SK-N-SH (cell line): ENCODE measurements around the gene SOX3. TPM values are rescaled to one million over a fixed set of nuclear protein-coding genes. Genes with fewer than 3 reads are reported as not detected.

Source experiments
- CTCF ChIA-PET: fragments of 300-600, 350-600 bp; formaldehyde crosslinking; extraction: SDS; loops from one replicate; lab custom pipeline; 2021; lab: Yijun Ruan, JAX
- POLR2A ChIA-PET: fragments of 350-600 bp; sonication (Branson Sonifier 250); formaldehyde crosslinking; extraction: SDS; loops from one replicate; lab custom pipeline; 2020; ENCODE audit warnings: antibody characterized with exemption, inconsistent platforms; lab: Yijun Ruan, JAX
- DNase-seq: peaks from one replicate; pipeline ENCODE4 v3.0.0; 2012
- H2AFZ ChIP-seq: fragments of 200-600 bp; sonication (generic); 2 replicates; pipeline ENCODE4 v1.8.1; 2016; ENCODE audit warnings: antibody characterized with exemption, mild to moderate bottlenecking, low read depth
- H3F3A ChIP-seq: fragments of 200-600 bp; sonication (generic); replicated peaks from 2 replicates; pipeline ENCODE3; 2016; ENCODE audit warnings: antibody characterized with exemption, mild to moderate bottlenecking; ENCODE audit not compliant: insufficient read depth
- H3K27ac ChIP-seq, 2 experiments: fragments of 200-500 bp in 1 of 2; fragments of 200-600 bp in 1 of 2; sonication (Bioruptor generic) in 1 of 2; sonication (generic), shearing (Covaris generic) in 1 of 2; 2 replicates each; pipeline versions ENCODE4 v1.5.1 to v1.6.1; 2014 to 2016; ENCODE audit warnings: low read depth in 2 of 2, inconsistent platforms in 1 of 2, low read length in 1 of 2, mild to moderate bottlenecking in 1 of 2, mixed read lengths in 1 of 2
- H3K27me3 ChIP-seq: fragments of 200-600 bp; sonication (generic), shearing (Covaris generic); 2 replicates; pipeline ENCODE4 v1.6.1; 2016; ENCODE audit warnings: mixed run types; ENCODE audit not compliant: insufficient read depth
- H3K36me3 ChIP-seq, 2 experiments: fragments of 200-500 bp in 1 of 2; fragments of 200-600 bp in 1 of 2; sonication (Bioruptor generic) in 1 of 2; sonication (generic) in 1 of 2; replicated peaks in 1 of 2; 2 replicates each; pipeline versions ENCODE3 to v1.5.1; 2014 to 2016; ENCODE audit warnings: low read length in 1 of 2, mild to moderate bottlenecking in 1 of 2; ENCODE audit not compliant: insufficient read depth in 2 of 2, control insufficient read depth in 1 of 2
- H3K4me1 ChIP-seq, 2 experiments: fragments of 200-500 bp in 1 of 2; fragments of 200-600 bp in 1 of 2; sonication (Bioruptor generic) in 1 of 2; sonication (generic), shearing (Covaris generic) in 1 of 2; 2 replicates each; pipeline versions ENCODE4 v1.5.1 to v1.6.1; 2014 to 2016; ENCODE audit warnings: low read depth in 1 of 2, low read length in 1 of 2, mixed run types in 1 of 2; ENCODE audit not compliant: insufficient read depth in 2 of 2, control insufficient read depth in 1 of 2
- H3K4me2 ChIP-seq: fragments of 200-600 bp; sonication (generic), shearing (Covaris generic); 2 replicates; pipeline ENCODE4 v1.6.1; 2017; ENCODE audit warnings: mixed run types
- H3K4me3 ChIP-seq, 2 experiments: fragments of 200-500 bp in 1 of 2; fragments of 200-600 bp in 1 of 2; sonication (Bioruptor generic) in 1 of 2; sonication (generic), shearing (Covaris generic) in 1 of 2; 2 replicates each; pipeline versions ENCODE4 v1.5.1 to v1.8.1; 2014 to 2016; ENCODE audit warnings: low read depth in 2 of 2, inconsistent platforms in 1 of 2, low read length in 1 of 2, mild to moderate bottlenecking in 1 of 2, mixed read lengths in 1 of 2, moderate library complexity in 1 of 2
- H3K79me2 ChIP-seq: fragments of 200-600 bp; sonication (generic); 2 replicates; pipeline ENCODE4 v1.8.1; 2017; ENCODE audit warnings: mild to moderate bottlenecking; ENCODE audit not compliant: insufficient read depth
- H3K9ac ChIP-seq: fragments of 200-600 bp; sonication (generic); 2 replicates; pipeline ENCODE4 v1.6.1; 2017; ENCODE audit warnings: mixed run types
- H3K9me2 ChIP-seq: fragments of 200-600 bp; sonication (generic); 2 replicates; pipeline ENCODE4 v1.6.1; 2017; ENCODE audit warnings: mixed run types
- H3K9me3 ChIP-seq: fragments of 200-600 bp; sonication (generic); 2 replicates; pipeline ENCODE4 v1.6.1; 2017; ENCODE audit warnings: mixed run types, mild to moderate bottlenecking, moderate library complexity
- H4K20me1 ChIP-seq: fragments of 200-600 bp; sonication (generic); 2 replicates; pipeline ENCODE4 v1.6.1; 2017; ENCODE audit warnings: mild to moderate bottlenecking, mixed run types; ENCODE audit not compliant: insufficient read depth
- CHD2 ChIP-seq: fragments of 150-350 bp; IDR thresholded peaks from 2 replicates; pipeline ENCODE4 v1.6.1; 2018; ENCODE audit warnings: low read length; ENCODE audit not compliant: partially characterized antibody
- EZH2phosphoT487 ChIP-seq: fragments of 200-600 bp; sonication (generic); IDR thresholded peaks from 2 replicates; pipeline ENCODE4 v1.6.1; 2017; ENCODE audit warnings: low read depth, mixed run types, mild to moderate bottlenecking, antibody characterized with exemption, moderate library complexity, borderline replicate concordance
- FOXM1 ChIP-seq: IDR thresholded peaks from 2 replicates; pipeline ENCODE4 v1.4.0; 2012; ENCODE audit warnings: low read depth, mild to moderate bottlenecking
- GABPA ChIP-seq: IDR thresholded peaks from 2 replicates; pipeline ENCODE4 v1.4.0; 2012; ENCODE audit warnings: low read depth, mild to moderate bottlenecking
- RAD21 ChIP-seq: IDR thresholded peaks from 2 replicates; pipeline ENCODE4 v1.6.1; 2012; ENCODE audit warnings: mild to moderate bottlenecking, low read length
- RFX5 ChIP-seq: IDR thresholded peaks from 2 replicates; pipeline ENCODE4 v1.6.1; 2012; ENCODE audit warnings: mild to moderate bottlenecking, improper control_type of control experiment, low read length
- RXRA ChIP-seq: IDR thresholded peaks from 2 replicates; pipeline ENCODE4 v1.4.0; 2012; ENCODE audit warnings: low read depth, mild to moderate bottlenecking, borderline replicate concordance
- SIN3A ChIP-seq: IDR thresholded peaks from 2 replicates; pipeline ENCODE4 v1.6.1; 2012; ENCODE audit warnings: low read depth, mild to moderate bottlenecking, low read length, moderate library complexity, borderline replicate concordance
- SMC3 ChIP-seq: IDR thresholded peaks from 2 replicates; pipeline ENCODE4 v1.6.1; 2012; ENCODE audit warnings: low read depth, low read length, improper control_type of control experiment
- TEAD4 ChIP-seq: IDR thresholded peaks from 2 replicates; pipeline ENCODE4 v1.4.0; 2012; ENCODE audit warnings: mild to moderate bottlenecking, borderline replicate concordance; ENCODE audit not compliant: insufficient read depth
- YY1 ChIP-seq: IDR thresholded peaks from 2 replicates; pipeline ENCODE4 v1.4.0; 2012; ENCODE audit warnings: low read depth, mild to moderate bottlenecking
- WGBS: methylation state at CpG from one replicate; pipeline ENCODE4 v1.1.6; 2017; ENCODE audit warnings: low lambda C conversion rate; 5-methylcytosine and 5-hydroxymethylcytosine counted together
- polyA plus RNA-seq, 3 experiments: library from polyadenylated mRNA; depleted of rRNA; stranded (reverse); fragments of >200 nt; gene quantifications; 2 replicates each; pipeline ENCODE4 v1.2.3, GENCODE V29; 2012
- TF ChIP-seq, protein P1 (sequence below): fragments of 150-350 bp; IDR thresholded peaks from 2 replicates; pipeline ENCODE4 v1.6.1; 2017; ENCODE audit warnings: antibody characterized with exemption, low read length, low read depth, borderline replicate concordance
- TF ChIP-seq, protein P2 (sequence below): IDR thresholded peaks from 2 replicates; pipeline ENCODE4 v1.4.0; 2012; ENCODE audit warnings: low read depth, borderline replicate concordance
- TF ChIP-seq, protein P3 (sequence below): fragments of 200-600 bp; sonication (generic); IDR thresholded peaks from 2 replicates; pipeline ENCODE4 v1.6.1; 2017; ENCODE audit warnings: antibody characterized with exemption, mild to moderate bottlenecking, moderate library complexity
- TF ChIP-seq, protein P4 (sequence below): IDR thresholded peaks from 2 replicates; pipeline ENCODE4; 2012

The SOX3 gene
- polyA plus RNA-seq, 1 of the 3 experiments (the other 2 are of a cell fraction) = not detected

DNA sequence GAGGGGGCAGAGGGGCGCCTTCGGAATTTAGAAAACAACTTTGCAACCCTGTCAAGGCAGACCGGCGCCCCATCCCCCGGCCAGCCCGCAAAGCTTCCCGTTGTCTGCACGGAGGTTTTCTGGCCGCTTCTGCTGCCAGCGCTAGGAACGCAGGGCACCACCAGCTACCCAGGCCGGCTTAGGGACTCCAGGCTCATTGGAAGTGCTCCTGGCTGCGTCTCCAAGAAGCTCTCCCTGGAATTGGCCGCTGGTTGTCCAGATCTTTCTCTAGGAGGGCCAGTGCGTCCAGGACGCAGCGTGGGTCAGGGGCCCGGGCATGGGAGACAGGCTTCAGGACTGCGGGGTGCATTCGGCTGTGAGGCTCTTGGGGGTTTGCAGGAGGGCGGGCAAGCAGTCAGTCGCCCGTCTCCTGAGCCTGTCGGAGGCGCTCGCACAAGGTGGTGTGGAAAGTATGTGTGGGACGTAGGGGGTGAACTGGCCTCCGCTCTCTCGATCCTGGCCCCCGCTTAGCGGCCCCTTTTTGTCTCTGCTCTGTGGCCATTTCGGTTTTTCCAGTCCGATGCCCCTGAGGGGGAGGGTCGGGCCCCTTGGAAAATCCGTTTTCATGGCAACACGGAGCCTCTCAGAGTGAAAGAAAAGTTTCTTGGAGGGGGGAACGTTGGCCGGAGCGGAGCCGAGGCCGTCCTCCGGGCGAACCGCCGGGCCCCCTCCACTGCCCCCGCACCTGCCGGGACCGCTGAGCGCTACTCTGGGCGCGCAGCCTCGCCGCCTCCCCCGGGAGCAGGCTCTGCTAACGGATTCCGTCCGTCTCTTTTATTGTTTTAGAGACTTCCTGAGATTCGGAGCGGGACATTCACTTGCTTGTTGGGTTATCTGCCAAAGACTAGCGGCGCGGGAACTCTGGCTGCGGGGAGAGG lies 810 bp upstream of the SOX3 start:
- no peaks in the 10 kb centered on the region for H4K20me1 ChIP-seq
- no peak overlapping the region for H3K9ac ChIP-seq
- H3K9me2 ChIP-seq = no peaks in the 10 kb centered on the region
- no peak overlapping the region for H3K4me3 ChIP-seq
- H3F3A ChIP-seq = no peaks in the 10 kb centered on the region
- H3K9me3 ChIP-seq = no peaks in the 10 kb centered on the region
- ChIA-PET CTCF (no interaction called here), POLR2A (no interaction called here)
- no peaks in the 10 kb centered on the region; a peak in 1 of 4 replicates for H3K4me1 ChIP-seq
- no peak for TF ChIP-seq YY1
- TF ChIP-seq, protein P1, sequence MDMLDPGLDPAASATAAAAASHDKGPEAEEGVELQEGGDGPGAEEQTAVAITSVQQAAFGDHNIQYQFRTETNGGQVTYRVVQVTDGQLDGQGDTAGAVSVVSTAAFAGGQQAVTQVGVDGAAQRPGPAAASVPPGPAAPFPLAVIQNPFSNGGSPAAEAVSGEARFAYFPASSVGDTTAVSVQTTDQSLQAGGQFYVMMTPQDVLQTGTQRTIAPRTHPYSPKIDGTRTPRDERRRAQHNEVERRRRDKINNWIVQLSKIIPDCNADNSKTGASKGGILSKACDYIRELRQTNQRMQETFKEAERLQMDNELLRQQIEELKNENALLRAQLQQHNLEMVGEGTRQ = no peak
- TF ChIP-seq TEAD4 = no peak
- no peak for TF ChIP-seq GABPA
- no peak for TF ChIP-seq RXRA
- no peak for TF ChIP-seq RFX5
- TF ChIP-seq, protein P2, sequence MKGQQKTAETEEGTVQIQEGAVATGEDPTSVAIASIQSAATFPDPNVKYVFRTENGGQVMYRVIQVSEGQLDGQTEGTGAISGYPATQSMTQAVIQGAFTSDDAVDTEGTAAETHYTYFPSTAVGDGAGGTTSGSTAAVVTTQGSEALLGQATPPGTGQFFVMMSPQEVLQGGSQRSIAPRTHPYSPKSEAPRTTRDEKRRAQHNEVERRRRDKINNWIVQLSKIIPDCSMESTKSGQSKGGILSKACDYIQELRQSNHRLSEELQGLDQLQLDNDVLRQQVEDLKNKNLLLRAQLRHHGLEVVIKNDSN = no peak
- TF ChIP-seq CHD2 = no peak
- no peak for TF ChIP-seq FOXM1
- TF ChIP-seq, protein P3, sequence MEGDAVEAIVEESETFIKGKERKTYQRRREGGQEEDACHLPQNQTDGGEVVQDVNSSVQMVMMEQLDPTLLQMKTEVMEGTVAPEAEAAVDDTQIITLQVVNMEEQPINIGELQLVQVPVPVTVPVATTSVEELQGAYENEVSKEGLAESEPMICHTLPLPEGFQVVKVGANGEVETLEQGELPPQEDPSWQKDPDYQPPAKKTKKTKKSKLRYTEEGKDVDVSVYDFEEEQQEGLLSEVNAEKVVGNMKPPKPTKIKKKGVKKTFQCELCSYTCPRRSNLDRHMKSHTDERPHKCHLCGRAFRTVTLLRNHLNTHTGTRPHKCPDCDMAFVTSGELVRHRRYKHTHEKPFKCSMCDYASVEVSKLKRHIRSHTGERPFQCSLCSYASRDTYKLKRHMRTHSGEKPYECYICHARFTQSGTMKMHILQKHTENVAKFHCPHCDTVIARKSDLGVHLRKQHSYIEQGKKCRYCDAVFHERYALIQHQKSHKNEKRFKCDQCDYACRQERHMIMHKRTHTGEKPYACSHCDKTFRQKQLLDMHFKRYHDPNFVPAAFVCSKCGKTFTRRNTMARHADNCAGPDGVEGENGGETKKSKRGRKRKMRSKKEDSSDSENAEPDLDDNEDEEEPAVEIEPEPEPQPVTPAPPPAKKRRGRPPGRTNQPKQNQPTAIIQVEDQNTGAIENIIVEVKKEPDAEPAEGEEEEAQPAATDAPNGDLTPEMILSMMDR = no peak
- no peak for TF ChIP-seq RAD21
- TF ChIP-seq, protein P4, sequence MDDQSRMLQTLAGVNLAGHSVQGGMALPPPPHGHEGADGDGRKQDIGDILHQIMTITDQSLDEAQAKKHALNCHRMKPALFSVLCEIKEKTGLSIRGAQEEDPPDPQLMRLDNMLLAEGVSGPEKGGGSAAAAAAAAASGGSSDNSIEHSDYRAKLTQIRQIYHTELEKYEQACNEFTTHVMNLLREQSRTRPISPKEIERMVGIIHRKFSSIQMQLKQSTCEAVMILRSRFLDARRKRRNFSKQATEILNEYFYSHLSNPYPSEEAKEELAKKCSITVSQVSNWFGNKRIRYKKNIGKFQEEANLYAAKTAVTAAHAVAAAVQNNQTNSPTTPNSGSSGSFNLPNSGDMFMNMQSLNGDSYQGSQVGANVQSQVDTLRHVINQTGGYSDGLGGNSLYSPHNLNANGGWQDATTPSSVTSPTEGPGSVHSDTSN = no peak
- no peak for TF ChIP-seq SMC3
- TF ChIP-seq EZH2phosphoT487 = no peak
- no peak for TF ChIP-seq SIN3A
- H3K79me2 ChIP-seq = no peaks in the 10 kb centered on the region
- H3K27me3 ChIP-seq = peaks cover 88% of the 10 kb centered on the region
- 18% methylated on average over 27 of the region's 63 CpGs for WGBS
- peak; percentile 22 for DNase-seq
- H2AFZ ChIP-seq = no peak overlapping the region
- H3K36me3 ChIP-seq = no peaks in the 10 kb centered on the region
- H3K27ac ChIP-seq = no peak overlapping the region
- H3K4me2 ChIP-seq = no peak overlapping the region
